Gastrocnemius medialis (tissue), 4 donors: ENCODE results near the gene LAMA4. TPM values are rescaled to one million over a fixed set of nuclear protein-coding genes. Genes with fewer than 3 reads are reported as not detected.

Source experiments
- ATAC-seq, 2 donors: fragments of 150-250 bp; one replicate each; pipeline ENCODE4 v1.9.1; 2016
- DNase-seq, 2 donors: peaks; one replicate each; pipeline ENCODE4 v3.0.0-alpha.2; 2019
- H3K27ac ChIP-seq, 4 donors: fragments of 200-600 bp; sonication (generic); 1 replicate in 1 of 4; 2 replicates in 3 of 4; pipeline ENCODE4 v1.5.1; 2016 to 2018; ENCODE audit warnings: mild to moderate bottlenecking in 2 of 4, moderate library complexity in 1 of 4
- H3K27me3 ChIP-seq, 3 donors: fragments of 200-600 bp; sonication (generic) in 2 of 3; 1 replicate in 1 of 3; 2 replicates in 2 of 3; pipeline versions ENCODE4 v1.5.1 to v1.6.0; 2016 to 2019; ENCODE audit warnings: mild to moderate bottlenecking in 1 of 3, moderate library complexity in 1 of 3
- H3K36me3 ChIP-seq, 2 donors: fragments of 200-600 bp; sonication (generic) in 1 of 2; one replicate each; pipeline ENCODE4 v1.5.1; 2017 to 2018
- H3K4me1 ChIP-seq, 2 donors: fragments of 200-600 bp; sonication (generic) in 1 of 2; one replicate each; pipeline ENCODE4 v1.5.1; 2016 to 2017; ENCODE audit warnings: mild to moderate bottlenecking in 2 of 2
- H3K4me3 ChIP-seq, 4 donors: fragments of 200-600 bp; sonication (generic) in 3 of 4; 1 replicate in 1 of 4; 2 replicates in 3 of 4; pipeline ENCODE4 v1.5.1; 2016 to 2019; ENCODE audit warnings: mild to moderate bottlenecking in 2 of 4
- H3K9me3 ChIP-seq, 3 donors: fragments of 200-600 bp; sonication (generic) in 2 of 3; 1 replicate in 1 of 3; 2 replicates in 2 of 3; pipeline ENCODE4 v1.5.1; 2016 to 2019
- POLR2A ChIP-seq, 2 donors: fragments of 450-650 bp; IDR thresholded peaks; one replicate each; pipeline ENCODE4 v1.6.1; 2017; ENCODE audit warnings: antibody characterized with exemption in 2 of 2, mild to moderate bottlenecking in 2 of 2, moderate library complexity in 2 of 2
- in situ Hi-C, 4 donors: fragments of 200-750 bp; cut with MboI; loops; one replicate each; pipeline versions ENCODE4 v1.15.0 to v1.8.0; 2017; ENCODE audit warnings: low sequenced_read_pairs in 4 of 4
- intact Hi-C: fragments of 100-400 bp; cut with DNase I; formaldehyde crosslinking; loops from one replicate; pipeline ENCODE4 v1.15.1; 2023; ENCODE audit warnings: low total_unique reads
- total RNA-seq, 4 donors: library from RNA; depleted of rRNA; stranded (reverse); fragments of >200 nt; gene quantifications; one replicate each; pipeline versions ENCODE4 v1.1.0 to v1.2.3, GENCODE V29; 2016
- TF ChIP-seq, protein P1 (sequence below), 5 experiments: fragments of 450-650 bp in 3 of 5; fragments of 200-600 bp in 2 of 5; sonication (generic) in 2 of 5; IDR thresholded peaks in 4 of 5; conservative IDR thresholded peaks in 1 of 5; 1 replicate in 4 of 5; 2 replicates in 1 of 5; pipeline ENCODE4 v1.5.1; 2016 to 2019; ENCODE audit warnings: antibody characterized with exemption in 5 of 5, mild to moderate bottlenecking in 3 of 5, moderate library complexity in 3 of 5

Gene LAMA4
- total RNA-seq, 4 donors from 2014 or later: 4.4 to 19.1 (median 7.4) TPM

DNA sequence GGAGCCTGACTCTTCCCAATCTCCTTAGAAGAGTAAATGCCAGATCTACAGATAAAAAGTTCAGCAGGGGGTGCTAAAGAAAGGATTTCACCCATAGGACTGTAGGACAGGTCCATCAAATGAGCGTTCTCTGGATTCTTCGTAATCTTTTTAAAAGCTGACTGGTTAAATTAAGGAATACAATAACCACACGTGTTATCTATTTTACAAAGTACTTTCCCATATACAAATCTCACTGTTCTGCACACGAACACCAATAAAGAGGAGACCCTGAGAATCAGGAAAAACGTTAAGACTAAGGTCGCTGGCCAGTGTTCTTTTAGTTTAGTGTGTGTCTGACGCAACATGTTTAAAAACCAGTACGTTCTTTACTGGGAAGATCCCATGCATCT, 167.6 kb downstream of the LAMA4 start:
- H3K27me3 ChIP-seq: no peaks in the 10 kb centered on the region
- H3K27ac ChIP-seq: peak overlapping the region; percentile 81 to 89 (median 86)
- in situ Hi-C loops: no loop called here
- no peaks in the 10 kb centered on the region for H3K9me3 ChIP-seq
- intact Hi-C loops: no loop called here
- H3K36me3 ChIP-seq: peaks cover 0 to 9% of the 10 kb centered on the region in 2 donors
- TF ChIP-seq, protein P1, sequence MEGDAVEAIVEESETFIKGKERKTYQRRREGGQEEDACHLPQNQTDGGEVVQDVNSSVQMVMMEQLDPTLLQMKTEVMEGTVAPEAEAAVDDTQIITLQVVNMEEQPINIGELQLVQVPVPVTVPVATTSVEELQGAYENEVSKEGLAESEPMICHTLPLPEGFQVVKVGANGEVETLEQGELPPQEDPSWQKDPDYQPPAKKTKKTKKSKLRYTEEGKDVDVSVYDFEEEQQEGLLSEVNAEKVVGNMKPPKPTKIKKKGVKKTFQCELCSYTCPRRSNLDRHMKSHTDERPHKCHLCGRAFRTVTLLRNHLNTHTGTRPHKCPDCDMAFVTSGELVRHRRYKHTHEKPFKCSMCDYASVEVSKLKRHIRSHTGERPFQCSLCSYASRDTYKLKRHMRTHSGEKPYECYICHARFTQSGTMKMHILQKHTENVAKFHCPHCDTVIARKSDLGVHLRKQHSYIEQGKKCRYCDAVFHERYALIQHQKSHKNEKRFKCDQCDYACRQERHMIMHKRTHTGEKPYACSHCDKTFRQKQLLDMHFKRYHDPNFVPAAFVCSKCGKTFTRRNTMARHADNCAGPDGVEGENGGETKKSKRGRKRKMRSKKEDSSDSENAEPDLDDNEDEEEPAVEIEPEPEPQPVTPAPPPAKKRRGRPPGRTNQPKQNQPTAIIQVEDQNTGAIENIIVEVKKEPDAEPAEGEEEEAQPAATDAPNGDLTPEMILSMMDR (IDR thresholded peaks at IDR 0.05 in 4 of 5, conservative IDR thresholded peaks at IDR 0.05 in 1 of 5): peak in 1 of 5 experiments; percentile 23
- no peak for TF ChIP-seq POLR2A (IDR thresholded peaks at IDR 0.05)
- peaks cover 13 to 19% of the 10 kb centered on the region in 2 donors for H3K4me1 ChIP-seq
- H3K4me3 ChIP-seq: peak overlapping the region; percentile 79 to 86 (median 82)
- peak; percentile 21 to 28 for ATAC-seq
- no peak for DNase-seq

DNA sequence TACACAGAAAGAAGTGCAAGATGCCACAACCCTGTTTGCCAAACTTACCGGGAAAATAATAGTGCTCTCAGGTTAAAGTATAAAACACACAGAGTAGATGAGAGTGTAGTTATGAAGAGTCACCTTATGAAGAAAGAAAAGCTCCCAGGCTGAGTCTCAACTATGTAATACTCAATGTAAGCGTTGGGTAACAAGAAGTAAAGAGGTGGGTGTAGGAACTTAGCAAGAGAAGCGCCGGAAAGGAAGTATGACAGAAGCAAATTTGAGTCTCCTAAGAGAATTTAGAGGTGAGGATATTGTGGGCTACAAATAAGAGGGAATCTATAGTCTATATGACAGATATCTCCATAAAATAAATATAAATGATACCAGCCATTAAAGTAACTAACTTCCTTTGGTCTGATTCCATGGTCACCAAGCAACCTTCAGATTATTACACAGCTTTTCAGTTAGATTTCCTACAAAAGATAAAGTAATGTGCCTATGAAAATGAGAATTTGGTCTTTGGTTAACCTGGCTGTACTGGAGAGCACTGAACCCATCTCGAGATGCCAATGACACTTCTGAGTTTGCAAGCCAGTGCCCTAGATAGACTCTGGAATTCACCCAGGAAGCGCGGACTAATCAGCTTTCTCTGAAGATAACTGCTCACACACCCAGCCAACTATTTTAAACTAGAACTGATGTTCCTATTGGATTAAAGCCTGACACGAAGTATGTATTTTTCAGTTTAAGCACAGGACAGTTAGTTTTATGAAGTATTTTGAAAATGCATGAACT, 168.9 kb downstream of the LAMA4 start:
- Histone ChIP-seq H3K4me3 (no peak overlapping the region), H3K4me1 (peaks cover 13 to 19% of the 10 kb centered on the region in 2 donors), H3K36me3 (peaks cover 1 to 17% of the 10 kb centered on the region in 2 donors), H3K27me3 (no peaks in the 10 kb centered on the region), H3K9me3 (no peaks in the 10 kb centered on the region), H3K27ac (no peak overlapping the region)
- in situ Hi-C loops (no loop called here), intact Hi-C loops (no loop called here)
- ATAC-seq (no peak), DNase-seq (no peak)
- TF ChIP-seq, protein P1 (IDR thresholded peaks at IDR 0.05 in 4 of 5, conservative IDR thresholded peaks at IDR 0.05 in 1 of 5): no peak
- no peak for TF ChIP-seq POLR2A (IDR thresholded peaks at IDR 0.05)

DNA sequence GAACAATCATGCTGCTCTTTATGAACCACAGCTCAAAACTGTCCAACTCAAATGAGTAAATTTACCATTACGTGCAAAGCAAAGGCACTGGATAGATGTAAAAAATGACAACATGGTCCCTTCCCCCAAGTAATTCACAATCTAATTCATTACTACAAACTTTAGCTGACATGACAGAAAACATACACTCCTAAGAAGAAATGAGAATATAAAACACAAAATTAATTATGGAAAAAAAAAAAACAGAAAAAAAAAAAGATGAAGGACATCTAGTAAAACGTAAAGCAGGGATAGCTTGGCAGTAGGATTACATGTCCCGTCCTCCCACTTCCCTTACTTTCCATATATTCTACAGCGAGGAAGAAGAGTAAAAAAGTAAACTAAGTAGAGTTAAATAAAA, 172.8 kb downstream of the LAMA4 start:
- no peak overlapping the region for H3K4me3 ChIP-seq
- in situ Hi-C loops: no loop called here
- ATAC-seq: no peak
- H3K27ac ChIP-seq: no peak overlapping the region
- DNase-seq: no peak
- H3K27me3 ChIP-seq: no peaks in the 10 kb centered on the region
- peaks cover 2 to 51% of the 10 kb centered on the region in 2 donors for H3K36me3 ChIP-seq
- TF ChIP-seq, protein P1 (IDR thresholded peaks at IDR 0.05 in 4 of 5, conservative IDR thresholded peaks at IDR 0.05 in 1 of 5): no peak
- no peak for TF ChIP-seq POLR2A (IDR thresholded peaks at IDR 0.05)
- intact Hi-C loops: no loop called here
- no peaks in the 10 kb centered on the region for H3K9me3 ChIP-seq
- peaks cover 6 to 13% of the 10 kb centered on the region in 2 donors for H3K4me1 ChIP-seq

DNA sequence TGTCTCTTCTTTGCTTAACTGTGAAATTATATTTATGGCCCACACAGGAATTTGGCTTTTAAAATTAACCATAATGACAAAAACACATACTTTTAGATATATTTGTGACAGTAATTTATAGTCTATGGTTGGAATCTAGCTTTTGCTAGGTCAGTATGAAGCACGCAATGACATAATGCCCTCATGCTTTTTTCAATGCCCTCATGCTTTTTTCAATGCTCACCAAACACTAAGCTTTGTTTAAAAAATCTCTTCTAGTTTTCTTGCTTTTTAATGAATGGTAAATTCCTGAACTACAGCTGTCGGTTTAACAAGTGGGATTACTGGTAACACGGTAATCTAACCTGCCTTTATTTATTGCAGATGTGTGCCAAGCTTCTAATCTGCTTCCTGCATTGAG, 187.8 kb downstream of the LAMA4 start:
- intact Hi-C loops (no loop called here), in situ Hi-C loops (loop anchor here in 1 of 4 donors (25.0 kb wide), 1 partner anchor 804 kb away; a partner anchor contains a TSS)
- Histone ChIP-seq H3K36me3 (peaks cover 0 to 25% of the 10 kb centered on the region in 2 donors), H3K9me3 (no peaks in the 10 kb centered on the region), H3K27me3 (no peaks in the 10 kb centered on the region), H3K4me3 (no peak overlapping the region), H3K27ac (no peak overlapping the region), H3K4me1 (no peaks in the 10 kb centered on the region)
- TF ChIP-seq, protein P1 (IDR thresholded peaks at IDR 0.05 in 4 of 5, conservative IDR thresholded peaks at IDR 0.05 in 1 of 5): no peak
- no peak for TF ChIP-seq POLR2A (IDR thresholded peaks at IDR 0.05)
- ATAC-seq (no peak), DNase-seq (no peak)
